Esophagus muscularis mucosa (tissue), 4 donors: ENCODE measurements around the gene PRLR.

Experiments
- EP300 ChIP-seq: sonication (generic); formaldehyde crosslinking; IDR thresholded peaks from one replicate; pipeline ENCODE4 v1.6.1; 2017; ENCODE audit warnings: antibody characterized with exemption
- POLR2A ChIP-seq: fragments of 450-650 bp; IDR thresholded peaks from one replicate; pipeline ENCODE4 v1.6.1; 2017; ENCODE audit warnings: antibody characterized with exemption, moderate library complexity, mild to moderate bottlenecking, low read depth
- POLR2AphosphoS5 ChIP-seq, 2 donors: sonication (generic); formaldehyde crosslinking; IDR thresholded peaks; one replicate each; pipeline ENCODE4 v1.6.1; 2017; ENCODE audit warnings: antibody characterized with exemption in 2 of 2
- TF ChIP-seq, protein P1 (sequence below), 3 experiments: fragments of 200-600 bp in 2 of 3; fragments of 450-650 bp in 1 of 3; sonication (generic) in 2 of 3; IDR thresholded peaks; one replicate each; pipeline ENCODE4 v1.5.1; 2017 to 2019; ENCODE audit warnings: antibody characterized with exemption in 3 of 3, mild to moderate bottlenecking in 2 of 3, moderate library complexity in 1 of 3

DNA sequence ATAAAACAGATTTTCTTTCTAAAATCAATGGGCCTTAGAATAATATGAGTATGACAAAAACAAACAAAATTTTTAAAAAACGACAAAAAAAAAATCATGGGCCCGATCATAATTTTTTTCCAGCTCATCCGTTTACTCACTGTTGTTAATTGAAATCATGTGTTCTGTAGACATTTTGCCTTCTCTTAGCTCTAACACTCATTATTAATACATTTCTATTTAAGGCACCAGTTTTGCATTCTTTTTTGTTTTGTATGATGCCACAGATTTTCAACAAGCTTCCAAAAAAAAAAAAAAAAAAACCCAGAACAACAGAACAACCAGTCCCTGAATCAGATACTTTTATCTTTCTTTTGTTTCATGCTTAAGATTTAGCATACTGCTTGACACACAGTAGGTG is 86.4 kb downstream of the PRLR start:
- TF ChIP-seq, protein P1, sequence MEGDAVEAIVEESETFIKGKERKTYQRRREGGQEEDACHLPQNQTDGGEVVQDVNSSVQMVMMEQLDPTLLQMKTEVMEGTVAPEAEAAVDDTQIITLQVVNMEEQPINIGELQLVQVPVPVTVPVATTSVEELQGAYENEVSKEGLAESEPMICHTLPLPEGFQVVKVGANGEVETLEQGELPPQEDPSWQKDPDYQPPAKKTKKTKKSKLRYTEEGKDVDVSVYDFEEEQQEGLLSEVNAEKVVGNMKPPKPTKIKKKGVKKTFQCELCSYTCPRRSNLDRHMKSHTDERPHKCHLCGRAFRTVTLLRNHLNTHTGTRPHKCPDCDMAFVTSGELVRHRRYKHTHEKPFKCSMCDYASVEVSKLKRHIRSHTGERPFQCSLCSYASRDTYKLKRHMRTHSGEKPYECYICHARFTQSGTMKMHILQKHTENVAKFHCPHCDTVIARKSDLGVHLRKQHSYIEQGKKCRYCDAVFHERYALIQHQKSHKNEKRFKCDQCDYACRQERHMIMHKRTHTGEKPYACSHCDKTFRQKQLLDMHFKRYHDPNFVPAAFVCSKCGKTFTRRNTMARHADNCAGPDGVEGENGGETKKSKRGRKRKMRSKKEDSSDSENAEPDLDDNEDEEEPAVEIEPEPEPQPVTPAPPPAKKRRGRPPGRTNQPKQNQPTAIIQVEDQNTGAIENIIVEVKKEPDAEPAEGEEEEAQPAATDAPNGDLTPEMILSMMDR (IDR thresholded peaks at IDR 0.05) = no peak
- TF ChIP-seq POLR2A = no peak
- no peak for TF ChIP-seq POLR2AphosphoS5 (IDR thresholded peaks at IDR 0.05)
- no peak for TF ChIP-seq EP300
